Nephron (organoid): ENCODE data around the gene ZC3H18.

Experiments
- H3K27ac Mint-ChIP-seq, 3 experiments: 2 replicates each; pipeline ENCODE4 v1.8.0; 2020; ENCODE audit warnings: mixed read lengths in 3 of 3, mild to moderate bottlenecking in 2 of 3, moderate library complexity in 1 of 3
- H3K27me3 Mint-ChIP-seq: 2 replicates; pipeline ENCODE4 v1.8.0; 2021; ENCODE audit warnings: low read depth, mild to moderate bottlenecking, moderate library complexity, mixed read lengths
- H3K36me3 Mint-ChIP-seq: 2 replicates; pipeline ENCODE4 v1.8.0; 2020; ENCODE audit warnings: low read depth, mixed read lengths
- H3K4me1 Mint-ChIP-seq: 2 replicates; pipeline ENCODE4 v1.8.0; 2020; ENCODE audit warnings: mixed read lengths
- H3K4me3 Mint-ChIP-seq, 3 experiments: 2 replicates each; pipeline ENCODE4 v1.8.0; 2020; ENCODE audit warnings: mild to moderate bottlenecking in 3 of 3, mixed read lengths in 3 of 3, moderate library complexity in 2 of 3
- H3K9me3 Mint-ChIP-seq: 2 replicates; pipeline ENCODE4 v1.8.0; 2020; ENCODE audit warnings: mixed read lengths
- TF ChIP-seq, protein P1 (sequence below), 3 experiments: fragments of 200-600 bp; sonication (generic); IDR thresholded peaks; one replicate each; pipeline ENCODE4 v1.5.0; 2021; ENCODE audit warnings: antibody characterized with exemption in 3 of 3; ENCODE audit not compliant: unreplicated experiment in 3 of 3

ZC3H18 gene

DNA sequence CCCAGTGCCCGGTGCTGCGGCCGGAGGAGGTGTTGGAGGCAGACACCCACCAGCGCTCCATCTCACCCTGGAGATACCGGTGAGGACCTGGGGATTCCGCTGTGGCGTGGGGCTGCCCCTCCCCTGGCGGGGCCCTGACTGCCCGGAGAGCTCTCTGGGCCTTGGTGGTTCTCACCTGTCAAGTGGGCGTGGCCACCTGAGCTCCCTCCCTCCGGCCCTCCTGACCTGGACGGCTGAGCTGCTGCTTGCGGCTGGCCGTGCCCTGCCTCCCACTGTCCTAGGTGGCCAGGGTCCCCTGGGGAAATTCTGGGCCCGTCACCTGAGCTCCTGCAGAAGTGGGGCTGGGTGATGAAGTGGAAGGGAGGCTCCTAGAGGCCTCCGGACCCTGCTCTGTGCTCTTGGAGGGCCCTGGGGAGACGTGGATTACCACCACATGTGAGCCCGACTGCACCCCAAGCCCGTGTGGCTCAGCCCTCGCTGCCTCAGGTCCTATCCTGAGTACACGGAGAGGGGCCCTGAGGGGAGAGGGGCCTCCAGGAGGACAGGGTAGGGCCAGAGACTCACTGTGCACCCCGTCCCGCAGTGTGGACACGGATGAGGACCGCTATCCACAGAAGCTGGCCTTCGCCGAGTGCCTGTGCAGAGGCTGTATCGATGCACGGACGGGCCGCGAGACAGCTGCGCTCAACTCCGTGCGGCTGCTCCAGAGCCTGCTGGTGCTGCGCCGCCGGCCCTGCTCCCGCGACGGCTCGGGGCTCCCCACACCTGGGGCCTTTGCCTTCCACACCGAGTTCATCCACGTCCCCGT, 69.2 kb downstream of the ZC3H18 start:
- H3K4me3 Mint-ChIP-seq: no peak overlapping the region
- H3K9me3 Mint-ChIP-seq: no peaks in the 10 kb centered on the region
- no peaks in the 10 kb centered on the region for H3K36me3 Mint-ChIP-seq
- peaks cover 46% of the 10 kb centered on the region for H3K27me3 Mint-ChIP-seq
- H3K4me1 Mint-ChIP-seq: no peaks in the 10 kb centered on the region
- TF ChIP-seq, protein P1, sequence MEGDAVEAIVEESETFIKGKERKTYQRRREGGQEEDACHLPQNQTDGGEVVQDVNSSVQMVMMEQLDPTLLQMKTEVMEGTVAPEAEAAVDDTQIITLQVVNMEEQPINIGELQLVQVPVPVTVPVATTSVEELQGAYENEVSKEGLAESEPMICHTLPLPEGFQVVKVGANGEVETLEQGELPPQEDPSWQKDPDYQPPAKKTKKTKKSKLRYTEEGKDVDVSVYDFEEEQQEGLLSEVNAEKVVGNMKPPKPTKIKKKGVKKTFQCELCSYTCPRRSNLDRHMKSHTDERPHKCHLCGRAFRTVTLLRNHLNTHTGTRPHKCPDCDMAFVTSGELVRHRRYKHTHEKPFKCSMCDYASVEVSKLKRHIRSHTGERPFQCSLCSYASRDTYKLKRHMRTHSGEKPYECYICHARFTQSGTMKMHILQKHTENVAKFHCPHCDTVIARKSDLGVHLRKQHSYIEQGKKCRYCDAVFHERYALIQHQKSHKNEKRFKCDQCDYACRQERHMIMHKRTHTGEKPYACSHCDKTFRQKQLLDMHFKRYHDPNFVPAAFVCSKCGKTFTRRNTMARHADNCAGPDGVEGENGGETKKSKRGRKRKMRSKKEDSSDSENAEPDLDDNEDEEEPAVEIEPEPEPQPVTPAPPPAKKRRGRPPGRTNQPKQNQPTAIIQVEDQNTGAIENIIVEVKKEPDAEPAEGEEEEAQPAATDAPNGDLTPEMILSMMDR (IDR thresholded peaks at IDR 0.05; ENCODE audit: unreplicated experiment in 3 of 3): no peak
- no peak overlapping the region for H3K27ac Mint-ChIP-seq

DNA sequence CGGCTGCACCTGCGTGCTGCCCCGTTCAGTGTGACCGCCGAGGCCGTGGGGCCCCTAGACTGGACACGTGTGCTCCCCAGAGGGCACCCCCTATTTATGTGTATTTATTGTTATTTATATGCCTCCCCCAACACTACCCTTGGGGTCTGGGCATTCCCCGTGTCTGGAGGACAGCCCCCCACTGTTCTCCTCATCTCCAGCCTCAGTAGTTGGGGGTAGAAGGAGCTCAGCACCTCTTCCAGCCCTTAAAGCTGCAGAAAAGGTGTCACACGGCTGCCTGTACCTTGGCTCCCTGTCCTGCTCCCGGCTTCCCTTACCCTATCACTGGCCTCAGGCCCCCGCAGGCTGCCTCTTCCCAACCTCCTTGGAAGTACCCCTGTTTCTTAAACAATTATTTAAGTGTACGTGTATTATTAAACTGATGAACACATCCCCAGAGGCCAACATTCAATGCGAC, 69.9 kb downstream of the ZC3H18 start:
- peaks cover 5% of the 10 kb centered on the region for H3K36me3 Mint-ChIP-seq
- no peak overlapping the region for H3K4me3 Mint-ChIP-seq
- peaks cover 46% of the 10 kb centered on the region for H3K27me3 Mint-ChIP-seq
- no peak overlapping the region for H3K27ac Mint-ChIP-seq
- H3K4me1 Mint-ChIP-seq: no peaks in the 10 kb centered on the region
- TF ChIP-seq, protein P1 (IDR thresholded peaks at IDR 0.05; ENCODE audit: unreplicated experiment in 3 of 3): no peak
- no peaks in the 10 kb centered on the region for H3K9me3 Mint-ChIP-seq

DNA sequence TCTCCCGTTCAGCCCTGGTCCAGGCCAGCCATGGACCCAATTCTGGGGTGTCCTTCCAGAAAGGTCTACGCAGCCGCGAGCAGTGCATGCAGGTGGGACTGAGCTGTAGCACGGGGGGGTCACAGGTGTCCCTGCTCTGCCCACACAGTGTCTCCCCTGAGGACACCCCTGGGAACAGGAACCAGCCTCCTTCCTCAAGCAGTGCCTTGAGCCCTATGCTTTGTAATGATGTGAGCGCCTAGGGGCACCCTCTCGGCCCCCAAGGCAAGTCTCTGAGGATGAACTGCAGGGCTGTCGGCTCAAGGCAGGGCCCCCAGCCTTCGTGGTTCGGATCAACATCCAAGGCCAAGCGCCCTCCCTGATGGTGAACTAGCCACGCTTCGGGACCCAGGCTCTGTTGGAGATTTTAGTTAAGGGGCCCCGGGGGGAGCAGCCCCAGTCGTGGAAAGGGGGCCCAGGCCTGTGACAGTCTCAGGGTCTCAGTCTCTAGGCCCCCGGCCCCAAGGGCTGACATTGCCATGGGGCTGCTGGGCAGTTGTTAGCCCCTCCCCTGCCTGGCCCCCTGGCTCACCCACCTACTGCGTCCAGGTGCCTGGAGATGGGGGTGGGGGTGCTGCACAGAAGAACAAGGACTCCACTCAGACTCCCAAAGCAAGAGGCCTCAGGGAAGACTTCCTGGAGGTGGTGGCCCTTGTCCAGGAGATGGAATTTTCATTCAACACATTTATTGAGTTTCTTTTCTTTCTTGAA, 70.5 kb downstream of the ZC3H18 start:
- Mint-ChIP-seq H3K27ac (no peak overlapping the region), H3K27me3 (peaks cover 46% of the 10 kb centered on the region), H3K36me3 (peaks cover 8% of the 10 kb centered on the region), H3K9me3 (no peaks in the 10 kb centered on the region), H3K4me3 (no peak overlapping the region), H3K4me1 (no peaks in the 10 kb centered on the region)
- TF ChIP-seq, protein P1 (IDR thresholded peaks at IDR 0.05; ENCODE audit: unreplicated experiment in 3 of 3): no peak

DNA sequence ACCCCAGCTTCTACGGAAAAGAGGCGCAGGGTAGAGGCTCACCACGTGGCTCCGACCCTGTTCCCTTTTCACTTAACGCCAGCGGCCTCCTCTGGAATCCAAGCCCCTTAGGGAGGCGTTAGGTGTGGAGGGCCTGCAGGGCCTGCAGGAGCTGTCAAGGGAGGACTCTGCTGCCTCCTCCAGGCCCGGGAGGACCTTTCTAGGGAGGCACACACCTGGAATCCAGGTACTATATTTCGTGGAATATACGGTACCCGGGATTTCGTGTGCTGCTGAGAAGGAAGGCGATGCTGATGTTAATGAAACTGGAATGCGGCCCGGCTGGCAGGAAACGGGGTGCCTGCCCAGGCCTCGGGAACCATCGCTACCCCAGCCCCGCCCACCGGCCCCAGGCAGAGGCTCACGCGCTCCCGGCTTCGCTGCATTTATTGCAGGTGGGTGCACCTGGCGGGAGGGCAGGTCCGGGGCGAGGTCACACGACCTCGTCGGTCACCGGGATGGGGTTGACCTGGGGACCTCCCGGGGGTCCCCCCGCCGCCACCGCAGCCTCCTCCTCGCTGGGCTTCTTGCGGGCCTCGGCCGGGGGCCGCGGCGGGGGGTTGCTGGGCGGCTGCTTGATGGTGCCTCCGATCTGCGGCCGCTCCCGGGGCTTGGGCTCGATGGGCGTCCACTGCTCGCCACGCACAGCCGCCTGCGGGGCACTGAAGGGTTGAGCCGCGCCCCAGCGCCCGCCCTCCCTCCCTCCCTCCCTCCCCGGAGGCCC, 72.9 kb downstream of the ZC3H18 start:
- Mint-ChIP-seq H3K4me3 (no peak overlapping the region), H3K27me3 (peaks cover 25% of the 10 kb centered on the region), H3K36me3 (peaks cover 8% of the 10 kb centered on the region), H3K9me3 (no peaks in the 10 kb centered on the region), H3K4me1 (no peaks in the 10 kb centered on the region), H3K27ac (no peak overlapping the region)
- TF ChIP-seq, protein P1 (IDR thresholded peaks at IDR 0.05; ENCODE audit: unreplicated experiment in 3 of 3): no peak

DNA sequence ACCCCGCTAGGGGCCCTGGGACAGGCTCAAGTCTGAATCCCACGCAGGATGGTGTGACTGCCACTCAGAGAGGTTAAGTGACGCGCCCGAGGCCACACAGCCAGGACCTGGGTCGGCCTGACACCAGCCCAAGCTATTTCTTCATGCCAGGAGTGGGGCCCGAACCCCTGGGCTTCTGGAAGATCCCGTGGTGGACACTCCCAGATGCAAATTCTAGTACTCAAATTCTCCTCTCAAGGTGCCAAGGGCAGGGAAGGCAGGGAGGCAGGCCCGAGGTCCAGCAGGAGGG, 73.4 kb downstream of the ZC3H18 start:
- no peaks in the 10 kb centered on the region for H3K4me1 Mint-ChIP-seq
- TF ChIP-seq, protein P1 (IDR thresholded peaks at IDR 0.05; ENCODE audit: unreplicated experiment in 3 of 3): no peak
- peaks cover 8% of the 10 kb centered on the region for H3K36me3 Mint-ChIP-seq
- H3K9me3 Mint-ChIP-seq: no peaks in the 10 kb centered on the region
- no peak overlapping the region for H3K27ac Mint-ChIP-seq
- no peak overlapping the region for H3K4me3 Mint-ChIP-seq
- peaks cover 20% of the 10 kb centered on the region for H3K27me3 Mint-ChIP-seq
